Adipocyte (in vitro differentiated cells): Measurements from ENCODE around the gene KIAA1328.
"Not testable (repeated sequence)": the region's sequence is repeated elsewhere in the genome, so short reads cannot be mapped to it uniquely, and the experiment has no call there.

Experiments used
- DNase-seq: peaks from one replicate; pipeline ENCODE4 v3.0.0-alpha.2; 2015; ENCODE audit warnings: low read depth
- H3K27me3 ChIP-seq: replicated peaks from 2 replicates; pipeline ENCODE4 v1.7.0; 2013; ENCODE audit warnings: mild to moderate bottlenecking, low read length, moderate library complexity; ENCODE audit not compliant: control insufficient read depth, insufficient read depth
- H3K36me3 ChIP-seq: 2 replicates; pipeline ENCODE4 v1.7.0; 2013; ENCODE audit warnings: low read length, mild to moderate bottlenecking, moderate library complexity; ENCODE audit not compliant: control insufficient read depth, insufficient read depth, severe bottlenecking
- H3K4me1 ChIP-seq: 2 replicates; pipeline ENCODE4 v1.7.0; 2013; ENCODE audit warnings: mild to moderate bottlenecking, low read length, moderate library complexity; ENCODE audit not compliant: control insufficient read depth, insufficient read depth
- H3K4me3 ChIP-seq: 2 replicates; pipeline ENCODE4 v1.7.0; 2013; ENCODE audit warnings: mild to moderate bottlenecking, low read length, moderate library complexity
- H3K9ac ChIP-seq: 2 replicates; pipeline ENCODE4 v1.7.0; 2013; ENCODE audit warnings: mild to moderate bottlenecking, low read length, moderate library complexity
- H3K9me3 ChIP-seq: 2 replicates; pipeline ENCODE4 v1.7.0; 2013; ENCODE audit warnings: mild to moderate bottlenecking, low read length, moderate library complexity; ENCODE audit not compliant: control insufficient read depth

Gene KIAA1328

GRCh38 chr18:37144921-37145320 is 316.0 kb downstream of the KIAA1328 start:
- Histone ChIP-seq H3K9me3 (no peaks in the 10 kb centered on the region), H3K4me3 (no peak overlapping the region), H3K27me3 (no peaks in the 10 kb centered on the region), H3K36me3 (no peaks in the 10 kb centered on the region), H3K4me1 (no peaks in the 10 kb centered on the region), H3K9ac (no peak overlapping the region)
- no peak for DNase-seq

- no peak overlapping the region for H3K9ac ChIP-seq
- H3K36me3 ChIP-seq, result no peaks in the 10 kb centered on the region
- H3K27me3 ChIP-seq, result no peaks in the 10 kb centered on the region
- peaks cover 21% of the 10 kb centered on the region for H3K4me1 ChIP-seq
- no peak for DNase-seq
- no peak overlapping the region for H3K4me3 ChIP-seq
- no peaks in the 10 kb centered on the region for H3K9me3 ChIP-seq
Measured at GRCh38 chr18:37156330-37156942, 327.5 kb downstream of the KIAA1328 start.

GRCh38 chr18:37160038-37160820 is 331.3 kb downstream of the KIAA1328 start:
- no peaks in the 10 kb centered on the region for H3K9me3 ChIP-seq
- H3K27me3 ChIP-seq, result no peaks in the 10 kb centered on the region
- peak overlapping the region; percentile 24 for H3K4me3 ChIP-seq
- H3K36me3 ChIP-seq, result no peaks in the 10 kb centered on the region
- DNase-seq, result no peak
- H3K9ac ChIP-seq, result no peak overlapping the region
- H3K4me1 ChIP-seq, result peaks cover 21% of the 10 kb centered on the region

- no peaks in the 10 kb centered on the region for H3K36me3 ChIP-seq
- no peak for DNase-seq
- H3K9ac ChIP-seq, result no peak overlapping the region
- H3K27me3 ChIP-seq, result no peaks in the 10 kb centered on the region
- H3K9me3 ChIP-seq, result no peaks in the 10 kb centered on the region
- H3K4me1 ChIP-seq, result peaks cover 21% of the 10 kb centered on the region
- H3K4me3 ChIP-seq, result no peak overlapping the region
Measured at GRCh38 chr18:37161491-37161890, 332.6 kb downstream of the KIAA1328 start.

- Histone ChIP-seq H3K4me3 (no peak overlapping the region), H3K9ac (no peak overlapping the region), H3K27me3 (no peaks in the 10 kb centered on the region), H3K4me1 (peaks cover 21% of the 10 kb centered on the region), H3K36me3 (no peaks in the 10 kb centered on the region), H3K9me3 (no peaks in the 10 kb centered on the region)
- DNase-seq, result no peak
Measured at GRCh38 chr18:37162551-37162950, 333.6 kb downstream of the KIAA1328 start.

GRCh38 chr18:37163119-37163518 is 334.2 kb downstream of the KIAA1328 start:
- H3K27me3 ChIP-seq, result no peaks in the 10 kb centered on the region
- DNase-seq, result no peak
- H3K9me3 ChIP-seq, result no peaks in the 10 kb centered on the region
- peaks cover 21% of the 10 kb centered on the region for H3K4me1 ChIP-seq
- H3K36me3 ChIP-seq, result no peaks in the 10 kb centered on the region
- no peak overlapping the region for H3K4me3 ChIP-seq
- no peak overlapping the region for H3K9ac ChIP-seq

GRCh38 chr18:37166491-37166890 is 337.6 kb downstream of the KIAA1328 start:
- Histone ChIP-seq H3K36me3 (no peaks in the 10 kb centered on the region), H3K4me1 (no peaks in the 10 kb centered on the region), H3K4me3 (no peak overlapping the region), H3K9me3 (no peaks in the 10 kb centered on the region), H3K27me3 (no peaks in the 10 kb centered on the region), H3K9ac (no peak overlapping the region)
- no peak for DNase-seq

GRCh38 chr18:37166966-37167365 is 338.0 kb downstream of the KIAA1328 start:
- H3K27me3 ChIP-seq, DNase-seq: not testable (repeated sequence)

GRCh38 chr18:37170984-37171383 is 342.1 kb downstream of the KIAA1328 start:
- Histone ChIP-seq H3K27me3 (no peaks in the 10 kb centered on the region), H3K4me3 (no peak overlapping the region), H3K36me3 (no peaks in the 10 kb centered on the region), H3K9ac (no peak overlapping the region), H3K4me1 (no peaks in the 10 kb centered on the region), H3K9me3 (no peaks in the 10 kb centered on the region)
- no peak for DNase-seq

More at GRCh38 chr18:37166966-37167365, 338.0 kb downstream of the KIAA1328 start:
- not testable (repeated sequence) for H3K9ac ChIP-seq, H3K36me3 ChIP-seq, H3K4me3 ChIP-seq, H3K9me3 ChIP-seq, H3K4me1 ChIP-seq

- H3K9ac ChIP-seq, result no peak overlapping the region
- no peaks in the 10 kb centered on the region for H3K9me3 ChIP-seq
- H3K36me3 ChIP-seq, result no peaks in the 10 kb centered on the region
- DNase-seq, result no peak
- no peaks in the 10 kb centered on the region for H3K4me1 ChIP-seq
- no peaks in the 10 kb centered on the region for H3K27me3 ChIP-seq
- no peak overlapping the region for H3K4me3 ChIP-seq
Measured at GRCh38 chr18:37173384-37173783, 344.5 kb downstream of the KIAA1328 start.

GRCh38 chr18:37175727-37176620 is 347.0 kb downstream of the KIAA1328 start:
- no peaks in the 10 kb centered on the region for H3K36me3 ChIP-seq
- no peak for DNase-seq
- no peaks in the 10 kb centered on the region for H3K9me3 ChIP-seq
- no peak overlapping the region for H3K4me3 ChIP-seq
- no peak overlapping the region for H3K9ac ChIP-seq
- H3K27me3 ChIP-seq, result no peaks in the 10 kb centered on the region
- H3K4me1 ChIP-seq, result no peaks in the 10 kb centered on the region
